ENCODE results near the gene SH2D4B.

The SH2D4B gene

DNA sequence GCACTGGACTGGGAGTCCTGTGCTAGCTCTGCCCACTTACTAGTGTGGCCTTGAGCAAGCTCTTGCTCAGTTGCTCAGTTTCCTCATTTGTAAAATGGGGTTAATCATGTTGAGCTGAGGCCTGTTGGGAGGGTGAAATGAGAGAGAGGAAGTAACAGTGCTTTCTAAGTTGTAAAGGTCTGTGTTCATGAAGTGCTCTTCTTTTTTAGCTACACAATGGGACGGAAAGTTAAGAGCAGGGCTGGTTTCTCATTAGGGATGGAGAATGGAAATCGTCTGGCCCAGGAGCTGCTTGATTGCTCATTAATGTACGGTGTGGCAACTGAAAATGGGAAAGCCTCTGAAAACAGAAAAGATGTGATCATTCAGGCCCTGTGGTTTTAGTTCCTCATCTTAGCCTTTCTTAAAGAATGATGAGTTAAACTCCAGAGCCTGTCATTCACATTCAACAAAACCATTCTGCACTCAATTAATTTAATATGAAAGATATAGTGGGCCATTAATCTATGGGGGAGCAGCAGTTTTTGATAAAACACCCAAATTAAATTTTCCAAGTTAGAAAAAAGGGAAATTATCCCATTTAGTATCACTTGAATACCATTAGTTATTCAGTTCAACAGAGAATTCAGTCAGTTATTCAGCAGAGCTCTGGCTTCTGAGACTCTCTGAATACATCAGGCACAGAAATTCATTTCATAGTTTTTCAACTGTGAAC is 60.5 kb downstream of the SH2D4B start:
- no peak for DNase-seq

DNA sequence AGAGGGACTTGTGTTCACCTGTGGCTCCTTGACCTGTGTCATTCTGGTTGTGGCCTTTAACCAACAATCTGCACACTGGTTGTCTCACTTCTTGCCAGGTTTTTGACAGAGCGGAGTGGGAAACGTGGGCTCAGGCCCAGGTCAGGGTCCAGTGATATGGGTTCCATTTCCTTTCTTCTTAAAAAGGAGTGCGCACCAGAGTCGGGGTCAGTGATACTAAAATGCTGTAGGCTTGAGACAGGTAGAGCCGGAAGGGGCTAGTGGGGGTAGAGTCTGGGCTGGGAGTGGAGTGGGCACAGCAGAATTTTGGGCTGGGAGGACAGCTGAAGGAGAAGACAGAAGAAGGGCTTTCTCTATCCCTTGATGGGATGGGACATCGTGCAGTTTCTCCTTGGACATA is 61.2 kb downstream of the SH2D4B start:
- no peak for DNase-seq

DNA sequence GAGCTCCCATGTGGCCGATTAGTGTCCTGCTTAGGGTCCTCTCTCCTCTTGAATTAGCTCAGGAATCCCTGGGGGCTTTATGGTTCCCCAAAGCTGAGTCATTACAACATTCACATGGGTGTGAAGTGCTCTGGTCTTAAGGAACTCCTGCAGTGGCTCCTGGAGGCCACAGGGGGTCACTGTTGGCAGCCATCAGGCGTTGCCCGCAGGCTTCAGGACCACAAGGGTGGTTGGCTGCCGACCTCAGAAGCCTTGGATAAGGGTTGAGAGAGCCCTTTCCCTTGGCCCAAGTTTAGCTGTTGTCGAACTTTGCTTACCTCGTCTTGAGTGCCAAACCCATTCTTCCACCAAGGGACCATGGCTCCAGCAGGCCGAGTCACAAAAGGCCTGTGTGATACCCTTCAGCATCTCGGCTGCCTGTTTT is 61.7 kb downstream of the SH2D4B start:
- peak; percentile 82 for DNase-seq

DNA sequence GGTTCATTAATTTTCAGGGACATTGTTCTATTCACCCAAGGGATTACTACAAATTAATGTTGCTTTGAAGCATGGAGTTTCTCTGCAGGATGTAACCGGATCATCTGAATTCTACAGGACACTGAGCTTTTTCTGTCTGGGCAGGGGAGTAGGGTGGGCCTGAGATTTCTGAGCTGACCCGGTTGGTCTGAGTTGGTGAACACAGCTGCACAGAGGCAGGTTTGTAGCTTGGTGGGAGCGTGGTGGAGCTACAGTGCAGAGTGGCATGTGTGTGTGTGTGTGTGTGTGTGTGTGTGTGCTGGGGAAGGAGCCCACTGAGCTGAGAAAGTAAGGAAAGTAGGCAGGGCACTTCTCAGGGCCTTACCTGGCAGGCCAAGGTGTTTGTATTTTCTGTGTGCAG is 62.6 kb downstream of the SH2D4B start:
- no peak for DNase-seq

DNA sequence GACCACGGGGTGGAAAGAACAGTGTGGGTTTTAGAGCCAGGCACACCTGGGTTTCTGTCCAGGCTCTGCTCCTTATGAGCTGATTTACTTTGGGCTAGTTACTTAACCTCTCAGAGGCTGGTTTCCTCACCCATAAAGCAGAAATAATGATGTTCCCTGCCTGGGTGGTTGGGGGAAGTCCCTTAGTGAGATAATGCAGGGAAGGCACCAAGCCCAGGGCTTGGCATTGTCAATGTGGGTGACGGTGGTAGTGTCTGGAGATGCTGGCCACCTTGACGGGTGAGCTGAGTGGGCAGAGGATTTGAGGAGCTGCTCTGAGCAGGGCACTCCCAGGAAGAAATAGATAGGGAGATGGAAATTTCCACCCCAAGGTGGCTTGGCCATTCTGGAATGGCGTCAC is 65.2 kb downstream of the SH2D4B start:
- no peak for DNase-seq

DNA sequence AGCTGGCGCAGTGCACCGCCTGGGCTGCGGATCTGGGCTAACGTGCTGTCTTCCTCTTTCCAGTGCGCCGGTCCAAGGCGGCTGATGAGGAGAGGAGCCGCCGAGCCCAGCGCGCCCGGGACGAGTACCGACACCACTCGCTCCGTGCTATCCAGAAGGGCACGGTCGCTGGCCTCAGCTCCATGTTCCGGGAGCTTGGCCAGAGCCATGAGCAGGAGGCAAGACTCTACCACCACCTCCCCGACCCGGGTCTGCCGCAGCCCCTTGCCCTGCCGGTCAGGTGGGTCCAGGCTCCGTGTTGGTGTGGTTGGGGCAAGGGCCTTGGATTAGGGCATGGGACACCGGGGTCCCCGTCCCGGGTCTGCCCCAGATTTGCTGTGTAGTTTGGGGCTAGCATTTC is 65.8 kb downstream of the SH2D4B start:
- no peak for DNase-seq

DNA sequence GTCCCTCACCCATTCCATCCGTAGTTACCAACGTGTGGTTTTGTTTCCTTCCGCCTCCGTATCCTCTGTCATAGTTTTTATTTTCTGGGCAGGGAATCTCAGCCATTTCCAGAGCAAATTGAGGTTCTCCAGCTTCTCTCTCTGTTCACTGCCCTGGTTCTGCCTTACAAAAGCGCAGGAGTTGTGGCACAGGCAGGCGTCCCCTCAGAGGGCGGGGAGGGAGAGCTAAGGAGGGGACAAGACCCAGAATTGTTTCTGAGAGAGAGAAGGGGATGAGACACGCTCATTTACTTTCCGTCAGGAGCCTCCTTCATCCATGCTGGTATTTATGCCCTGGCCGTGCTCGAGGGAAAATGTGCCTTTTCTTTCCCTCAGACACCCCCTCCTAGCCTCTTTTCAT is 71.0 kb downstream of the SH2D4B start:
- DNase-seq = no peak

DNA sequence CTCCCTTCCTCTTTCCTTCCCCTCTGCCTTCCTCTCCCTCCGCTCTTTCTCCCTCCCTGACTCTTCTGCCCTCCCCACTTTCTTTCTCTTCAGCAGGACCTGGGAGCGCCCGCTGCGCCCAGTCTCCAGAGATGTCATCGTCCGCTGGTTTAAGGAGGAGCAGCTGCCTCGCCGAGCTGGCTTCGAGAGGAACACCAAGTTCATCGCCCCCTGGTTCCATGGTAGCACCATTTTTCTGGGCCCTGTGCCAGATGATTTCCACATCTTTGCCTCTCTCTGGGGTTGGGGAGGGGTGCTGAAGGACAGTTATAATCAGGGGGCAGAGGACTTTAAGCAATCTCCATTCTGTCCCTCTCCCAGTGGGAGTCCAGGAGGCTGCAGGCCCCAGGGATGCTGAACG is 71.6 kb downstream of the SH2D4B start:
- no peak for DNase-seq

DNA sequence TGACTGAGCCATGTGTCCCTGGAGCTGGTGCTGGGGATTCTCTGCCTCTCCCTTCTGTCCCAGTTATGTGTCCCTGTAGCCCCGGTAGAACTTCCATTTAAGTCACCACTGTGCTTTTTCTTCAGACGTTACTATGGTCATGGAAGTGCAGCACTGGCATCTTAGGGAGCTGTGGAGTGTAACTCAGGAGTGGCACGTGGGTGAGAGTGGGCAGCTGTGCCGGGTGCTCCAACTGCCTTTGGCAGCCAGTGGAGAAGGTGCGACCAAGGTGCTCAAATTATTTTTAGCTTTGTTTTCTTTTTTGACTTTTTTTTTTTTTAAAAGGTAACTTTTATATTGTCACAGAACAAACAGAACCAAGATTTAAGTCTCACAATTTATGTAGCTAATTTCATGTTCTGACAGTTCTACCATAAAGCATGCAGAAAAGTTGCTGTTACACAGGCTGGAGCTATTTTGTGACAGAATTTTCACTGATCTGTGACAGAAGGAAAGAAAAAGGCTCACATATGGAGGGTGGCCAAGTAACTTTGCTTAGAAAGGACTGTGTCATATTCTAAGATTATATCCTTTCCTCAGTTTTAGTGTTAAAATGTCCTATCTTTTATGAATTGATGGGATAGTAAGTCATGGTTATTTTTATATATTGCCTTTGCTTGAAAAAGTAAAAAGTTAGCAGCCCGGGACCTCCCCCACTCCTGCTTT is 73.9 kb downstream of the SH2D4B start:
- no peak for DNase-seq

DNA sequence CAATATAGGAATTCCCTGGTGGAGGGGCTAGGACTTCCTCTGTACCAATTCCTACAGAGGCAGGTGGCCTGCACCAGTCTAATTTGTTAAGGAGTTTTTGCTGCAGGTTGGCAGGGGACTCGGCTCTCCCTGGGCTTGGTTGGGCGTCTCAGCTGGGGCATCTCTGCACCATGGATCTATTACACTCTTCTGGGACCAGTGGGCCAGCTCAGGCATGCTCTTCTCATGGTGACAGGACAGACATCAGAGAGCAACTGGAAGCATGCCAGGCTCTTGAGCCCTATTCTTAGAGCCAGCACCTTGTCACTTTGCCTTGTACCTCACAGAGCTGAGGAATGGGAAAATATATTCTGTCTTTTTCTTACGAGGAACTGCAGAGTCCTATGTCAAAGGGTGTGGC is 74.6 kb downstream of the SH2D4B start:
- peak; percentile 34 for DNase-seq

DNA sequence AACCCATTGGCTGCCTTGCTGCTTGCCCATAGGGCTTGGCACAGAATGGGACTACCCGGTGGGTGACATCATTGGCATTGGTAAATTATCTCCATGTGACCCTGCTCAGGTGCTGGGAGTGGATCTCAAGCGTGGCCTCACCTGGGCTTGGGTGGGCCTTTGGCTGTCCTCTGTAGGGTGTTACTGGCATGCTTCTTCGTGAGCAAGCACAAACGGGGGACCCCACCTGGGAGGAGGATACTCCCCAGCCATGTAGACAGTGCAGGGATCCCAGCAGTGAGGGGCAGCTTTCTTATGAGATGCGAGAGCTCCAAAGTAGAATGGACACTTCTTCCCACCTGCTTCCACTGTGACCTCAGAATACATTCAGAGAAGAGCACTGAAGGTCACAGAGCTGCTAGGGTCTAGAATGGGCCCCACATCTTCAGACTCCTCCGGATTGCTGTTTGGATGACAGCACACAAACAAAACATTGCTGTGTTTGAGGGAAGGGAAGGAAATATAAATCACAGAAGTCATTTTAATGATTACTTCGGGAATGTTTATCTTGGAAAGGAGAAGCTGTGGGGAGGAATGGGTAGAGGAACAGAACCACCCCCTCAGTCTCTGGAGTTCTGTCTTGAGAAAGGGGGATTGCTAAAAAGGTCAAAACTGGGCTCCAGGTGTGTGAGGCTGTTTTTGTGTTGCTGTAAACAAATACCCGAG is 75.9 kb downstream of the SH2D4B start:
- no peak for DNase-seq

DNA sequence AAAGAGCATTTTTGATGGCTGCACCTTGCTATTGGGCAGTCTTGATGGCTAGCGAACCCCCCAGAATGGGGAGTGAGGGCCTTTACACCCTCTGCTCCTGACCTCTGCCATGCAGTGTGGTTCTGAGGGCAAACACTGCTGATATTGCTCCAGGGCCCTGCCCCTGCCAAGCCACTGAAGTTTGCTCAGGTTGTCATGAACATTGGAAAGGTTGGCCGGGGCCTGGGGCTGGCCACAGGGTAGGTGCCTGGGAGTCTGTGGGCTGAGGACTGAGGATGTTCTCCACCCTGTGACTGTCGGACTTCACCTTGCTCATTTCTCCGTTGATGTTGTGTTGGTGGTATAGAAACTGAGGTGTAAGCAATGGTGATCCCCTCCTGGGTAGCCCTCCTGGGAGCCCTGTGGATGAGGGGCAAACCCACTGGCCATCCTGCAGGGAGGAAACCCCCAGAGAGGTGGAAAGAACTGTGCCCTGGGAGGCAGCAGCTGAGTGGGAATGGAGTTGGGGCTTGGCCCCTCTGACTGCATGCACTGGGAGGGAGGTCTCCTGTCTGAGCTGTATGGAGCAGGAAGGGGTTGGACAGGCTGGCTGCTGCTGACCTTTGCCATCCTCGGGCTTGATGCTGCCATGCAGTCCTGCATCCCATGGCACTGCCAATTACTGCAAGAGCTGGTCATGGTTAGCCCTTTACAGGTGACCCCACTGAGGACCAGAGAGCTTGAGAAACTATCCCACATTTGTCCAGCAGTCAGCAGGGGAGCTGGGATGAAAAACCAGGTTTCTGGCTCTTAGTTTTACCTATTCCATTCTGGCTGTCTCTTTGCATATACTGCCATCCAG is 77.1 kb downstream of the SH2D4B start:
- DNase-seq = no peak

DNA sequence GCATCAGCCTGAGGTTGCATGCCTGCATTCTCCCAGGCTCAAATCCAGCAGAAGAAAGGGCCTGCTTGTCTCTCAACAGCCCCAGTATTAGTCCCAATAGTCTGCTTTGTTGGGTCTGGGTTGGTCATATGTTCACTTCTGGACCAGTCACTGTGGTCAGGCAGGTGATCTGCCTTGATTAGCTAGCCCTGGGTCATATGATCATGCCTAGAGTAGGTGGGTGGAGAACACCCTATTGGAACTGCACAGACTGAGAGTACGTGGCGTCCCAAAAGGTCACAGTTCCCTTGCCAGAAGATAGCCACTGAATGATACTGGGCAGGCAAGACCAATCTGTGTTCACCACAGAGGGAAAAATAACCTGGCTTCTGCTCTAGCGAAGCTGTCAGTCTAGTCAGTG is 80.1 kb downstream of the SH2D4B start:
- no peak for DNase-seq

DNA sequence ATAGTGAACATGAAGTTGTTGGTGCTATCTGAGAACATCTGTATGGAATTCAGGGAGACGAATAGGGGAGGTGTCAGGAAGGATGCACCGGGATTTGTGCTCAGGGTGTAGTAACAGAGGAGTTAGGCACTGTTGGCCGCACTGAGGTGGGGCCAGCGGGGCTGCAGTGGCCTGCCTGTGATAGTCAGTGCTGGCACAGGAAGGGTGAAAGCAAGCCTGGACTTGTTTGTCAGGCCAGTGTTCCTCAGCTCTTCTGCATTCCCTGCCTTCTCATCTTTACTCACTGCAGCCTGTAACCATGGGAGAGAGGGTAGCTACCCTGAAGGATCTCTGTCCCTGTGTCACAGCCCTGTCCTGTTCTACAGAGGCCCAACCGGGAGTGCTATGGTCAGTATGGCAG is 81.3 kb downstream of the SH2D4B start:
- no peak for DNase-seq

DNA sequence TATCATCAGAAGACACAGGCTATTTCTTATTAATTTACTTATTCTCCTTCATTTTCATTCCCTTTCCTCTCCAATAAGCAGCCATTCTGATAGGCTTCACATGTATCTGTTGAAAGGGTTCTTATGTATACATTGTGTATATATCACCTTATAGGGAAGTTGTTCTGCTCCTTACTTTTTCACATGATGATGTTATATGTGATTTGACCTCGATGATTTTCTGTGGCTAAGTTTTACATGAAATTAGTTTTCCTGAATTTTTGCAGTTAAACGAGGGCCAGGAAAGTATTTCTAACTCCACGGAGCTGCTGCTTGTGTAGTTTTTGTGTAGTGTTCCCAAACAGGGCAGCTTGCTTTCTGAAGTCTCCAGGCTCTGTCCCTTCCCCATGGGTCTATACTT is 84.5 kb downstream of the SH2D4B start:
- DNase-seq = no peak

DNA sequence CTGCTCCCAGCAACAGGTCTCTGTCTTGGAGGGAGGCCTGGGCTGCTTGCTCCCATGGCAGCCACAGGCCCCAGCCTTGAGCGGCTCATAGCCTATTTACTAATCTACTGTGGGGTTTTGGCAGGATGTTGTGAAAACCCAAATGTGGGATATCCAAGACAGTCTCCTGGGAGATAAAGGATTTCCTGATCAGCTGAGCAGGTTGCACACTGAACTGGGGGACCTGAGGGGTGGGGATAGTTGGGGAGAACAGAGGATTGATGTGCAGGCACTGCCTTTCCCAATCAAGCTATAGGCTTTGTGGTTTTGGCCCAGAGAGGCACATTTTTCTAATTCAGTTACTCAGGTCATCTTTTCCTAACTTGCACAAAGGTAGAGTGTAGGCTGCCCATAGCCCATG is 92.6 kb downstream of the SH2D4B start:
- DNase-seq = no peak

DNA sequence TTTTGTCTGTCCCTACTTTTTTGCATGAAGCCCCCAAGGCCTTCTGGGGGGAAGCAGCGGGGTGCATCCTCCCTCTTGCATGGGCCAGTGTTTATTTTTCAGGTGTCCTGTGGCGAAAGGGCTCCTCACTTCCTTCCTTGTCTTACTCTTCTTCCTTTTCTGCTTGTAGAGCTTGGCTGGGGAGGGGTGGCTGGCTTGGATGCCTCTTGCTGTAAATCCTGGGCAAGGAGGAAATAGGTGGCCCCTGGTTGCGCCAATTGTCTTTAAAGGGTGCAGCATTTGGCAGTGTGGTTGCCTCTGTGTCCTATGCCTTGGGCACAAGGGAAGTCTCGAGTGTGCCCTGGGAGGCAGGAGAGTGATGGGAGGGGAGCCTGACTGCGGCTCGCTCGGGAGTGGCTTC is 95.0 kb downstream of the SH2D4B start:
- no peak for DNase-seq

DNA sequence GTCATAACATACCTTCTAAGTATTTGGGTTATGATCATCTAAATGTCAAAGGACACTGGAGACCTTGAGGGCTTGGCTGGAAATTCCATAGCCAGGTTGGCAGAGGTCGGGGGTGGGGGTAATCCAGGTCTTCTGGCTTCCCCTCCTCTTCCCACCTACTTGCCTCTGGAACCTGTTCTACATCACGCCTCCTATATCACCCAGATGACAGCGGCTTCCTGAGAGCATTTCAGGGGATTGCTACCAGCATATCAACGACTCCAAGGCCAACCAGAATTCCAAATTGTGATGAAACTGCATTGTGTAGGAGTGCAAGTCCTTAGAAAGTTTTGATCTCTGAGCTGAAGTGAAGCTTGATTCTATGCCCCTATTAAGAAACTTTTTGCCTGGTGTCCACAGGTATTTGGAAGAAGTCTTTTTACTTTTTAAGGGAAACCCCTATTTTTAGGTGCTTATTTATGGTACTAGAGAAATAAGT is 95.7 kb downstream of the SH2D4B start:
- DNase-seq = no peak

DNA sequence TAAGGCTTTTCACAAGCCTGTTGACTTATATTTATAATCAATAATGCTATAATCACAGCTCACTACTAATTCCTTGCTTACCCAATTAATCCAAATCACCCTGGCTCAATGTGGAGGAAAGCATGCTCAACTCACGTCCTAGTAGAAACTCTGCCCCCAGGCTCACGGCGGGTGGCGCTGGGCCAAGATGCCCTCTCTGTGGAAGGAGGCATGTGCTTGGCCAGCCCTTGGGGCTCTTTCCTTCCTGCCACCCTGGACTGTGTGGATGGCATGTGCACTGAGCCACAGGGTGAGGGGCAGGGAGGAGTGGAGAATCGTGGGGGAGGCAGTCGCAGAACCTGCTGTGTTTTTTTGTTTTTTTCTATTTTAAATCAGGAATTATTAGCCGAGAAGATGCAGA is 96.2 kb downstream of the SH2D4B start:
- DNase-seq = no peak

DNA sequence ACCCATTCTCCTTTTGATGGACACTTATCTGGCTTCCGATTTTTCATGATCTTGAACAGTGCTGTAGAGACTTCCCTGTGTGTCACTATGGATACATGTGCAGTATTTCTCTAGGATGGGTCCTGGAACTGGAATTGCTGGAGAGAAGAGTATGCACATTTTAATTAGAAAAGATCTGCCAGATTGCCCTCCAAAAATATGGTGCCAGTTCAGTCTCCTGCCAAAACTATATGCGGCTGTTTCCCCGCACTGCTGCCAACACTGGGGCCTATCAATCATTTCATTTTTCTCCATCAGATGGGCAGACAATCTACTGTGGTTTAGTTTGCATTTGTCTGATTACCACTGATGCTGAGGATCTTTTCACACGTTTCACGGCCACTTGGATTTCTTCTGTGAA is 105.0 kb downstream of the SH2D4B start:
- no peak for DNase-seq

DNA sequence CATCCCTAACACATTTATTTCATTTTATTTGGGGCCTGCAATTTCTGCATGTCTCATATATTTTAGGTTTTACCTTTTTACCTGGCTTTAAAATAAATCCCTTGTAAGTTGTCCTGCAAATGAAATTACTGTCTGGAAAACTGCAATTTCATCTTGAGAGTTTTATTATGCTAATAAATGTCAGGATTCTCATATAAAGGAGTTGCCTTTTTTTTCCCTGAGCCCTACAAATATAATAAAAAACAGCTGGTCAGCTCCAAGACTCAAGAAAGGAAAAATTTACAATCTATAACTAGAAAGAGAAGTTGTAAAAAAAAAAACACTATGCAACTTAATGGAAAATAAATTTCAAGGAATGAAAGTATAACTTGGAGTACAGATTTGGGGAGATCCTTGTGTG is 108.7 kb downstream of the SH2D4B start:
- DNase-seq = no peak

DNA sequence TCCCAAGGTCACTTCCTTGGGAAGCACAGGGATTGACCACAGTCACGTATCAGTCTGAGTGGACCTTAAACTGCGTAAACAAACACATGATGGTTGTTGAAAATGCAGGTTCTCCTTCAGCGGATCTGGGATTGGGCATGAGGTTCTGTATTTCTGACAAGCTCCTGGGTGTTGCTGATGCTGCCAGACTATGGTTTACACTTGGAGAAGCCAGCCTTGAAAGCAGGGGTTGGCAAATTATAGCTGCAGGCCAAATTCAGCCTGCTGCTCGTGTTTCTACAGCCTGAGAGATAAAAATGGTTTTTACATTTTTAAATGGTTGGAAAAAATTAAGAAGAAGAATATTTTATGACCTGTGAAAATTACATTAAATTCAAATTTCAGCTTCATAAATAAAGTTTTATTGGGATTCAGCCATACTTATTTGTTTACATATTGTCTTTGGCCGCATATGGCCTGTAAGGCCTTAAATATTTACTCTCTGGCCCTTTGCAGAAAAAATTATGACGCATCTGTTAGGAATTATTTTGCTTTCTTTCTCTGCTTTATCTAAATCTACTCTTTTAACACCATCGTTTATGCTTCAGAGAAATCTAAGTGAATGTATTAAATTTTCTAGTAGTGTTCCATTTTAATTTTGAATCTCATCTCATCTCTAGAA is 109.6 kb downstream of the SH2D4B start:
- no peak for DNase-seq

DNA sequence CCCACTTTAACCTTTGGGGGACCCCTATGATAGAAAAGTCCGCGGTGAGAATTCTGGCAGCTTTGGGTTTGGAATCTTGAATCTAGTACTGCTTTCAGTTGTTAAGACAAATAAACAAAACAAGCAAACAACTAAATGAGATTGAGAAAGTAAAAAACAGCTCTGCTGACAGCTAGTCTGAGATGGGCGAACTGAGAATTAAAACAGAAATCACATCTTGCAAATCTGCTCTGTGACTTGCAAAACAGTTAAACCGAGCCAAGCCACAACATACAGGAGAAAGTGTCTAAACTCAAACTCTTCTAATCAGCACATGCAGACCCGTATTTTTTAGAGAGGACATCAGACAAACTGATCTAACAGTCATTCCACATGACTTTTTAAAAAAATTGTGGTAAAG is 110.4 kb downstream of the SH2D4B start:
- DNase-seq = no peak

Measured in DMS53 (cell line).